Kasumi-1 (cell line): Measurements from ENCODE around the gene GRAMD1A.

Experiments used
- DNase-seq, 2 experiments: peaks; one replicate each; lab custom pipeline; 2025; lab: John Stamatoyannopoulos, UW

The GRAMD1A gene

DNA sequence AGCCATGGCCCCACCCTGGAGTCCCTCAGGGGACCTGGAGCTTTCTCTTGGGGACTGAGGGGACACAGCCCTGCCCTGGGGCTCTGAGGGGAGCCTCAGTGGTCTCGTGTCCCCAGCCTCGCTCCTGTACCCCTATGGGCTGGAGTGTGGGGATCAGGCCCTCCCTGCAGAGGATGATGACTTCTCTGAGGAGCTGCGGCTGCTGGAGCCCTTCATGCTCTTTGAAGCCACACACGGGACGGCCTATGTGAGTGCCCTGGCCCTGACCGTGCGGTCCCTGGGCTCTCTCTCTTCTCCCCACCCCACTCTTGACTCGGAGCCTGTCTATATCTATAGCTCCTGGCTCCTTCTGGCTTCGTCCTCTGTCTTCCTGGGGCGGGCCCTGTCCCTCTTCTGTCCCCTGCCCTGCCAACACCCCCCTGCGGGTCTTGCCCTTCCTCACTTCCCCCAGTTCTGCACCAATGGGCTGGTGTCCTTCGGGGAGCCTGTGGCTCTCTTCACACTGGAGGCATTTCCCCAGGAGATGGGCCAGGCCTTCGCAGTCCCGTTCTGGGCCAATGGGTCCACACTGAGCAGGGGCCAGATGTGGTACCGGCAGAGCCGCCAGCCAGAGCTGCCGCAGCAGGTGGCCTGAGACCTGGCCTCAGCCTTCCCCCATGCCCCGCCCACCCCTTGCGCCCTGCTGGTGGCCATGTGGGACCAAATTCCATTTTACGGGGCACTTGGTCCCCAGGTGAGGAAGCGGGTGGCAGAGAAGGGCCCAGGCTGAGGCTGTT is 74.5 kb downstream of the GRAMD1A start:
- DNase-seq = no peak

GRCh38 chr19:35075202-35076025 is 75.3 kb downstream of the GRAMD1A start:
- no peak for DNase-seq

DNA sequence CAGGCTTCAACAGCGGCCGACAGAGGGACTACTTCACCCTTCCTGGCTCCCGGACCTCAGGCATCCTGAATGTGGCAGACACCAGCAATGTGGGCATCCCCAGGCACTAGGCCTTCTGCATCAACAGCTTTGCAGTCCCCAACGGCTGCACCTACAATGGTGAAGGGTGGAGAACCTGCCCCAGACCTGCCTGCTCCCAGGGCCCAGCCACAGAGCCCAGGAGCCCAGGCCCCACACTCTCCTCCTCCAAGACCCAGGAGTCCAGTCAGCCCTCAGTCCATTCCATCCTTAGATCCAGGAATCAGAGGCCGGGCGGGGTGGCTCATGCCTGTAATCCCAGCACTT is 75.9 kb downstream of the GRAMD1A start:
- DNase-seq = no peak
